GM18502 (cell line): ENCODE results near the gene ACTR3C.

Experiments used
- ATAC-seq: cut with Tn5 transposase; IDR thresholded peaks from one replicate; pipeline ENCODE4 v1.9.1; 2021; ENCODE audit warnings: mild to moderate bottlenecking; ENCODE audit not compliant: unreplicated experiment, poor library complexity

The ACTR3C gene

DNA sequence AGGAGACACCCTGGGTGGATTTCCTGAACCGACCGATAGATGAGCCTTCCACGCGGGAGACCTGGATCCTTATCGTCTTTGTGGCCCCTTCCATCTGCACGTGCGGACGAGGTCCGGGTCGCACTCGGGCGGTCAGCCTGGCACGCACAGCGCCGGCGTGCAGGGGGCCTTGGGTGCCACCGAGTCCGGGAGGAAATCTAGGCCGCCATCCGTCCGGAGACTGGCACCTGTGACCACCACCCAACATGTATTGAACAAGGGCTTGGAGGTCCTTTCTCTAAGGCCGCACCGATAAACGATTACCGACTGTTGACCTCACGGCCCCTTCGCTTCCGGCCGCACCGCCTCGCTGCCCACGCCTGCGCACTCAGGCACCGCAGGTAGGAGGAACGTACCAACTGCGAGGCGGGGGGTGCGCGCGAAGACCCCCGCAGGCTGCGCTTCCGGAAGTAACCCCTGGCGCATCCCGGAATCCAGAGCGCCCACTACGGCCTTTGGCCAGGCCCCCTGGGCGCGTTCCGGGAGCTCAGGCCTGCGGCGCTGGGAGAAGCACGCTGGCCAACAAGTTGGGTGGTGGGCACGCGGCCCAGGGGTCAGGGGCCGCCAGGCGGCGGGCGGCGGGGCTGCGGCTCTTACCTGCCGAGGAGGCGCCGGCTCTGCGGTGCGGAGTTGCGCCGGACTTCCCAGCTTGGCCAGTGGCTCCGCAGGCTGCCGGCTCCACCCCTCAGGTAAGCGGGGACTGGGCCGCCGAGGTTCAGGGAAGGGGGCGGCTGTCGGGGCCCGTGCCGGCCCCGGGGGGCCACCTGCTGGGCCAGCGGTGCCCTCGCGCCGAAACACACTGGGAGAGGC lies at the start of gene ACTR3C, which contains the start of gene LRRC61:
TSS of gene ACTR3C (minus strand) at position 713 of the 849 bp plus-strand sequence. CDS start 28,249 bp downstream, outside the sequence.
TSS of gene LRRC61 (plus strand) at position 523 of the 849 bp plus-strand sequence. CDS start 13,507 bp downstream, outside the sequence.
- ATAC-seq = peak; percentile 52

DNA sequence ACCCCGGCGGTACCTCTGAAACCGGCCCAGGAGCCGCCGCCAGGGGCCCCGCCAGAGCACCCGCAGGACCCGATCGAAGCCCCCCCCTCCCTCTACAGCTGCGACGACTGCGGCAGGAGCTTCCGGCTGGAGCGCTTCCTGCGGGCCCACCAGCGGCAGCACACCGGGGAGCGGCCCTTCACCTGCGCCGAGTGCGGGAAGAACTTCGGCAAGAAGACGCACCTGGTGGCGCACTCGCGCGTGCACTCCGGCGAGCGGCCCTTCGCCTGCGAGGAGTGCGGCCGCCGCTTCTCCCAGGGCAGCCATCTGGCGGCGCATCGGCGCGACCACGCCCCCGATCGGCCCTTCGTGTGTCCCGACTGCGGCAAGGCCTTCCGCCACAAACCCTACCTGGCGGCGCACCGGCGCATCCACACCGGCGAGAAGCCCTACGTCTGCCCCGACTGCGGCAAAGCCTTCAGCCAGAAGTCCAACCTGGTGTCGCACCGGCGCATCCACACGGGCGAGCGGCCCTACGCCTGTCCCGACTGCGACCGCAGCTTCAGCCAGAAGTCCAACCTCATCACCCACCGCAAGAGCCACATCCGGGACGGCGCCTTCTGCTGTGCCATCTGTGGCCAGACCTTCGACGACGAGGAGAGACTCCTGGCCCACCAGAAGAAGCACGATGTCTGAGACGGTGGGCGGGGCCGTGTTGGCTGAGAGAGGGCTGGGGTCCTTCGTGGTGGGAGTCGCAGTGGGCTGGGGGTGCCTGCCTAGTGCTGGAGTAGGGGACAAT lies 49.1 kb upstream of the ACTR3C start:
- no peak for ATAC-seq

DNA sequence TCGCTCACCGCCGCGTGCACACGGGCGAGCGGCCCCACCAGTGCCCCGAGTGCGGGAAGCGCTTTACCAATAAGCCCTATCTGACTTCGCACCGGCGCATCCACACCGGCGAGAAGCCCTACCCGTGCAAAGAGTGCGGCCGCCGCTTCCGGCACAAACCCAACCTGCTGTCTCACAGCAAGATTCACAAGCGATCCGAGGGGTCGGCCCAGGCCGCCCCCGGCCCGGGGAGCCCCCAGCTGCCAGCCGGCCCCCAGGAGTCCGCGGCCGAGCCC lies 48.6 kb upstream of the ACTR3C start:
- ATAC-seq = no peak

DNA sequence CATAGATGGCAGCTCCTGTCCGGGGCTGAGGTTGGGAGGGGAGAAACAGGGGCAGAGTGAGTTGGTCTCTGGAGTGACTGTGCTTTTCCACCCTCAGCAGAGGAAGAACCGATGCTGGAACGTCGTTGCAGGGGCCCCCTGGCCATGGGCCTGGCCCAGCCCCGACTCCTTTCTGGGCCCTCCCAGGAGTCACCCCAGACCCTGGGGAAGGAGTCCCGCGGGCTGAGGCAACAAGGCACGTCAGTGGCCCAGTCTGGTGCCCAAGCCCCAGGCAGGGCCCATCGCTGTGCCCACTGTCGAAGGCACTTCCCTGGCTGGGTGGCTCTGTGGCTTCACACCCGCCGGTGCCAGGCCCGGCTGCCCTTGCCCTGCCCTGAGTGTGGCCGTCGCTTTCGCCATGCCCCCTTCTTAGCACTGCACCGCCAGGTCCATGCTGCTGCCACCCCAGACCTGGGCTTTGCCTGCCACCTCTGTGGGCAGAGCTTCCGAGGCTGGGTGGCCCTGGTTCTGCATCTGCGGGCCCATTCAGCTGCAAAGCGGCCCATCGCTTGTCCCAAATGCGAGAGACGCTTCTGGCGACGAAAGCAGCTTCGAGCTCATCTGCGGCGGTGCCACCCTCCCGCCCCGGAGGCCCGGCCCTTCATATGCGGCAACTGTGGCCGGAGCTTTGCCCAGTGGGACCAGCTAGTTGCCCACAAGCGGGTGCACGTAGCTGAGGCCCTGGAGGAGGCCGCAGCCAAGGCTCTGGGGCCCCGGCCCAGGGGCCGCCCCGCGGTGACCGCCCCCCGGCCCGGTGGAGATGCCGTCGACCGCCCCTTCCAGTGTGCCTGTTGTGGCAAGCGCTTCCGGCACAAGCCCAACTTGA lies 48.0 kb upstream of the ACTR3C start:
- no peak for ATAC-seq

DNA sequence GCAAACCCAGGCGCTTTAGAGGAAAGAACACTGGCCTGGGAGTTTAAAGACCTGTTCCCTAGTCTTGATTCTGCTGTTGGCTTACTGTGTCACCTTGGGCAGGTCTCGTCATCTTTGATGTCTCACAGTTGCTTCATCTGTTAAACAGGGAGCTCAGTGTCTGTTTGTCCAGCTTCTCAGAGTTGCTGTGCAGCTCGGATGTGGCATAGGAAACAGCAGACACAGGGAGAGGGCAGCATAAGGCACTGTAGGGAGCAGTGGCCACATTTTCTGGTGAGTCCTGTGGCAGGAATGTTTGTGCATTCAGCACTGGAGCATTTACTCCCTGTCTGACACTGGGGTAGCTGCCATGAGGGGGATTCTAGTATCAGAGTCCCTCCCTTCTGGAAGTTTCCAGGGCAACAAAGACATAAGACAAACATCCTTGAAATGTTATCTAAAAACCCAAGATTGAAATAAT lies 47.3 kb upstream of the ACTR3C start:
- no peak for ATAC-seq

DNA sequence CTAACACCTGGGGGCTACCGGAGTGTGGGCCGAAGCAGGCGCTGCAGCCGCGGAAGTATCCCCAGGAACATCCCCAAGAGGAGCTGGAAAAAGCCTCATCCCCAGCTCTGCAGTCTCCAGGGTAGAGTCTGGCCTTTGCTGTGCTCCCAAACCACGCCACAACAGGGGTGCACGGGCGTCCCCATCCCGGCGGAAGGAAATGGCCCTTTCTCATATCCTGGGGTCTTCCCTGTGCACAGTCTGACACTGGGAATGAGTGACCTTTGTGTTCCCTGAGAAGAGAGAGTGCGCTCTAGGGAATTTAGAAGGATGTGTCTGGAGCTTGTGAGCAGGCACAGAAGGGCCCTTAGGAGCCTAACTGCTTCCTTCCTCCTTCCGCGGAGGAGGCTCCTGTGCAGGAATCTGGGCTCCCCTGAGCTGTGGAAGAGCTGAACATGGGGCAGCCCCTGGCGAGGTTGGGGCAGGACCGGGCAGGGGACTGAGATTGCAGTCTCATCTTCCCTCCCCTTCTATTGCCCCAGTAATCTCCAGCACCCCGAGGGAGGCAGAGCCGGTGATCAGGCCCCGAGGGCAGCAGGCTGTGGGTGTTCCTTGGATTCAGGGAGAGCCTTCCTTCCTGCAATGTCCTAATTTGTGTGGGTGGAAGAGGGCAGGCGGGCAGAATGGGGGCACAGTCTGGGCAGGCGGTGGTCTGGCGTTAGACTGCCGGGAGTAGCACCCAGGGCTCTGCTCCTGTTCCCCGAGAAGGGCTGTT lies 46.6 kb upstream of the ACTR3C start:
- no peak for ATAC-seq

DNA sequence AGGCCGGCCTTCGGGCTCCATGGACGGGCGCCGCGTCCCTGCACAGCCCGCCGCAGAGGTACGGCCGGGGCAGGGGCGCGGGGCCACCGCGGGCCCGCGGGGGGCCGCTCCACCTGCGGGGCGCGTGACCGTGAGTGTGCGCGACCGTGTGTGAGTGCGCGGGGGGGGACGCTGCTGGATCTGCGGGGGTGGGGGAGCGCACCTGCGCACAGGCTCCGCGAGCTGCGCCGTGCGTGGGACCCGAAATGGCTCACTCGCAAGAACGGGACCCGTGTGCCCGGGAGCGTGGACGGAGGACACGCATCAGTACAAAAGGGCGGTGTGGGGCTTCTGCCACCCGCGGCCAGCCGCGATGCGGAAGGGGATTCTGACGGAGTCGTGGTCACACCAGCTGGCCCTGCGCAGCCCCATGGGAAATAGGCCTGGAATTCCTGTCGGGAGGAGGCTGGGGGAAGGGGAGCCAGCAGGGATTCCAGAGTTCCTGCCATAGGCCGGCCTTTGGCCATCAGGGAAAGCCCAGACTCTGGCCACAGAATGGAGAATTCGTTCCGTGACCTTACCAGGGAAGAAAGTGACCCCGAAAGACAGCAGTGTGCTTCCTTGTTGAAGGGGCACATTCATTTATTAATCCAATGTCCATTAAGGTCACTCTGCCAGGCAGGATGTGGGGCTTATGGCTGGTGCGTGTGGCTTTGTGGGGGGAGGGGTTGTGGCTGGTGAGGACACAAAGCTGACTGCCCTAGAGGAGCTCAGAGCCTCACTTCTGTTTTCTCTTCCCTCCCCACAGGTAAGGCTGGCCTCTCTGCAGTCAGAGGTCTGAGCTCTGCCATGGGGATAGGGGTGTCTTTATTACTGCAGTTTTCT lies 45.8 kb upstream of the ACTR3C start:
- ATAC-seq = peak; percentile 39

DNA sequence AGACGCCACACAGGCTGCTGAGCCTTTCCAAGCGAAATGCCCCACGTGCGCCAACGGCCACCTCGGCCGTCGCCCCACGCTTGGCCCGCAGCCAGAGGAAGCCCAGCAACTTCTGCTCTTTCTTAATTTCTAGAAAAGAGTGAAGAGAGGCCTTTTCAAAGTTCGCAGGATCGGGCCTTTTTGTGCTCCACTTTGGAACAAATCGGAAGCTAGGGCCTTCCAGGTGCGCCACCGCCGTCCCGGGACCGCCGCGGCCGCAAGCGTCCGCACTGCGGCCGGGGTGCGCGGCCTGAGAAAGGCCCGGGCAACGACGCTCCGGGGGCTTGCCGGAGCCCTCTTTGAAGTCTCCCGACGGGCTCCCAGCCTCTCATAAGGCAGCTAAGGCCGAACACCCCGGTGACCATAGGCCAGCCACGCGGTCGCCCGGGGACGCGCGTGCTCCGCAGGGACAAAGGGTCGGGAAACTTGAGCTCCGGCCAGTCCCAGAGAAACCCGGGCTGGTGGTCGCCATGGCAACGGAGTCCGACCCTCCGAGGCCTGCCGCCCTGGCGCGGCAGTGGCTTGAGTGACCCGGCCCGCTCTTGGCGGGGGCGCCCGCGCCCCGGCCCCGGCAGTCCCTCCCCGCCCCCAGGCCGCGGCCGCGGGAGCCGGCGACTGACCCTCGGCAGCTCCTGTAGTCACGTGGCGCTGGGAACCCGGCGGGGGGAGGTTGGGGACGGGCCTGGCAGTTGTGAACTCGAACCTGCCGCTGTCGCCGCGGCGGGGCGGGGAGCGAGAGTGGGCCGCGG lies 44.9 kb upstream of the ACTR3C start, which contains the start of gene REPIN1:
TSS of gene REPIN1 (plus strand) at position 727 of the 788 bp plus-strand sequence. CDS start 890 bp downstream, outside the sequence.
- ATAC-seq = peak; percentile 54

DNA sequence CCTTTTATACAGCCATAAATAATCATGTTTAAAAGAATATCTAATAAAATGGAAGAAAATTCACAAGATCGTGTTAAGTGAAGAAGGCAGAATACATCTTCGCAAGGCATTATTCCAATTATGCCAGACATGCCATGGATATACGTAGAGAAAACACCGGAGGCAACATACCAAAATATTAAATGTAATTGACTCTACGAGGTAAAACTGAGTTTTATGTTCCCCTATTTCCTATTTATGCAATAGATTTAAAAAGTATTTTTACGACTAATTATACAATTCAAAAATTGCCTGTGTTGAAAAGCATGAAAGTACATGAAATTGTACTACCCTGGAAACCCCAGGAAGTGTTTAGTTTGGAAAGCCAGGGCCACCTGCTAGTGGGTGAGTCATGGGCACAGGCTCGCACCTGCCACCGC lies 44.3 kb upstream of the ACTR3C start:
- ATAC-seq = no peak

DNA sequence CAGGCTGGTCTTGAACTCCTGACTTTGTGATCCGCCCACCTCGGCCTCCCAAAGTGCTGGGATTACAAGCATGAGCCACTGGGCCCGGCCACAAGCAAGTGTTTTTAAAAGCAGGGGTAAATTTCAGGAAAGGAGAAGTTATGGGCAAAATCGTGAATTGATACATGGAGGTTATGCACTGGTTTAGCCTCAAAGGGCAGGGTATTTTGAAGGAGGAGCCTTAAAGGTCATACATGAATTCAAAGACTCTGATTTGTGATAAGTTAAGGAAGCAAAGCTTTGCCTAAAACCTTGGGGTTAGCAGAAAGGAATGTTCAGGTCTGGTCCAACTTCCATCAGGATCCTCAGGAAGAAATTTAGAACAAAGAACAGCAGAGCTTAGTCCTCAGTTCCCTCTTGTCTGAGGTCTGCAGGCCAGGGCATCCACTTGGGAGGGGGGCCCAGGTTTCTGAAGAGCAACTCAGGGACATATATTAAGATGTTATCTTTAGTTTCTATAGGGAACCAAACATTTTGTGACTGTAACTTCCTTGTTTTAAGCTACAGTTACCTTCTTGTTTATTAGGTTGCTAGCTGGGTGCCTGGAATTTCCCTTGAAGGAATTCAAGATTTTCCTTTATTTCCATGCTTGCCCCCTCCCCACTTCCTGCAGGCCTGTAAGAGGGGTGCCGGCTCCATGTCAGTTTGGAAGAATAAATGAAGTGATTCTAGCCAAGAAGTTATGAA lies 42.5 kb upstream of the ACTR3C start:
- ATAC-seq = no peak

DNA sequence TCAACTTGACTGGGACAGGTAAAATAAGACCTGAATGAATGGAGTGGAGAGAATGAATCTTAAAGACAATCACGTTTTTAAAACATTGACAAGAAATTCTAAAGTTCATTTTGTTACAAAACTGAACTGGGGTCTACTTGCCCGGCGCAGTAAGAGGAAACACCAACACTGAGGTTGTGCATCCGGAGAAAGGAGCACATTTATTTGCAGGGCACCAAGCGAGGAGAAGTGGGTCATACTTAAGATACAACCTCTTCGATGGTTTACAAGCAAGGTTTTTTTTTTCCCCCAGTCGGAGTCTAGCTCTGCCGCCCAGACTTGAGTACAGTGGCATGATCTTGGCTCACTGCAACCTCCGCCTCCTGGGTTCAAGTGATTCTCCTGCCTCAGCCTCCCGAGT lies 41.8 kb upstream of the ACTR3C start:
- ATAC-seq = no peak

DNA sequence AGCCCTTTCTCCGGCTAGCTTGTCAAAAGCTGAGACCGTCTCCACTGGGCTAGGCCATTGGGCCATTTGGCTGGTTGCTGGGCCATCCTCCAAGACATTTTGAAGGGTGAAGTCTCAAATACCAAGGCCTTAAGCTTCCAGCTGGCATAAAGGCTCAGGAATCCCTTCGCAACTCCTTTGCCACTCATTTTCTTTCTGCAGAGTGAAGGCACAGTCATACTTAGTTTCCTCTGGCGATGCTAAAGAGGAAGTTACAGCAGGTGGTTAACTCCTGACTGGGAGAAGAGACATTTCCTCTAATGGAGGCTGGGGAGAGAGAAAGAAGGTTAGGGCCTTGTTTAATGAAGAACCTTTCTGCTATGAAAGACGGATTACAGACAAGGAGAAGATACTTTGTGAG lies 40.5 kb upstream of the ACTR3C start:
- no peak for ATAC-seq

DNA sequence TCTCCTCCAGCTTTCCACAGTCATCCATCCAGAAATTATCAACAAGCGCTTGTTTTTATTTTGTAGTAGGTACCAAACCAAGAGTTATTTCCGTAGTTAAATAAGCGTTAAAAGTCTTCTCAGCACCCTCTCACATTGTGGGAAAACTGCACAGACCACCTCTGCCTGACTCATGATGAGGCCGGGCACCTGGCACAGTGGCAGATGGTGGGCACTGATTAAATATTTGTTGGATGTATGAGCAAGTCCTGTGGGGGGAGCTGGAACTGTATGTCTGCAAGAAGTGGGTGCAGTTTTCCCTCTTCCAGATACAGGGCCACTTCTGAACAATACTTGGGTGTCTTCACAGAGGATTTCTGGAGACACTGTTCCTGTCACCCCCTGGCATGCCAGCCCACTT lies 40.0 kb upstream of the ACTR3C start:
- no peak for ATAC-seq

DNA sequence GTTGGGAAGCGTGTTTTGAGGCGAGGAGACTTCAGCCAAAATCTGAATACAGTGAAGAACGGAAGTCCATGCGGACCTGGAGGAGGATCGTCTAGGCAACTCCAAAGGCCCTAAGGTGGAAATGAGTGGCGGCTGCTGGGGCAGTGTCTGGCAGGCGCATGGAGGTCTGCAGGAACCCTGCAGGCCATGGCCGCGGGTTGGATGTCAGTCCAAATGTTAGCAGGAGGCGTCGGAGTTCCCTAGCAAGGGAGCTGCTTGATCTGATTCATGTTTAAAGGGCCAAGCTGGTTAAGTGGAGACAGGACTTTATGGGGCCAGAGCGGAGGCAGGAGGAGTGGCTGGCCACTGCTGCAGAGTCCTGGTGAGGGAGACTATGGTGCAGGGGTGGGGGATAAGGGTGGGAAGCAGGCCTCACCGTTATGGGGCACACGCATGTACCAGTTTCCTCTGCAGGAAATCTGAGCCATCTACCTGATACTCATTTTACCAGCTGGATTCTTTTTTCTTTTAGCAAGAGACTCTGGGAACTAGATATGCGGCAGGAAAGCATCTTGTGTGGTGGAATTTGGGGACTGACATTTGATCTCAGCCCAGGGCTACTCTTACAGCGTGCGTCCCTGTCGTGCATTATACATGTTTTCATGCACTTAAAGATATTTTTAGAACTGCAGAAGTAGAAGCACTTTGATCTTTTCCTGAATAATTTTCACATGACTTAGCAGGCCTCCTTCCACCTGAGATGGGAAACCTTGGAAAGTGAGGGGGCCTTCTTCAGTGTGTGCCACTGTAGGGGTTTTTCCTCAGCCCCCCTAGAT lies 38.7 kb upstream of the ACTR3C start:
- no peak for ATAC-seq

DNA sequence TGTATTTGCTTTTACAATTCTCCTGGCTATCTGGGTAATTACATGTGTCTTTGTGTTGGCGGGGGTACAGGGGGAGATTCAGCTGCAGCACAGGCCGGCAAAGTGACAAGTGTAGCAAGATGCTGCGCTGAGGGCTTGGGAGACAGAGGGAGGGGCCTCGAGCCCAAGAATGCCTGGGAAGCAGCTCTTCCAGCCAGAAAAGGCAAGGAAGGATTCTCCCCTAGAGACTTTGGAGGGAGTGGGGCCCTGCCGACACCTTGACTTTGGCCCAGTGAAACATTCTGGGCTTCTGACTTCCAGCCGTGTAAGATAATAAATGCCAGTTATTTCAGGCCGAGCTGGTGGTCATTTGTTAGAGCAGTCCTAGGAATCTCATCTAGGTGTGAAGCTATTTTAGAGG lies 38.1 kb upstream of the ACTR3C start:
- no peak for ATAC-seq

DNA sequence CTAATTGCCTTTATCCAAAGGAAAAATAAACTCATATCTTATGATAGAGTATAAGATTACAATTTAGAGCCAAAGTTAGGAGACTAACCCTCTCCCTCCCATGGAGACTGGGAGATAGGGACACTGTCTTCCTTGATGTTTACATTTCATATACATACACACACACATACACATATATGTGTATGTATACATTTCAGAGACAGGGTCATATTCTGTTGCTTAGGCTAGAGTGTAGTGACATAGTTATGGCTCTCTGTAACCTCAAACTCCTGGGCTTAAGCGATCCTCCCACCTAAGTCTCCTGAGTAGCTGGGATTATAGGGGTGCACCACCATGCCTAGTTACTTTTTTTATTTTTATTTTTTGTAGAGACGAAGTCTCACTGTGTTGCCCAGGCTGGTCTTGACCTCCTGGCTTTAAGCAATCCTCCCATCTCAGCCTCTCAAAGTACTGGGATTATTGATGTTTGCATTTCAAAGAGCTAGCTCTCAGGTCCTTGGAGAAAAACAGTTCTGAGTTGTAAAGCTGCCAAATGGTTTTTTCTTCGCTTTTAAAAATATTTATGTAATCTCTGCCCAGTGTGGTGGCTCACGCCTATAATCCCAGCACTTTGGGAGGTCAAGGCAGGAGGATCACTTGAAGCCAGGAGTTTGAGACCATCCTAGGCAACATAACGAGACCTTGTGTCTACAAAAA lies 37.2 kb upstream of the ACTR3C start:
- no peak for ATAC-seq
